Kidney (tissue), 14 donors: ENCODE data around the gene ACIN1. TPM values are rescaled to one million over a fixed set of nuclear protein-coding genes. Genes with fewer than 3 reads are reported as not detected.

Experiments
- DNase-seq, 5 donors: peaks; one replicate each; pipeline ENCODE4 v3.0.0-alpha.2; 2013 to 2020
- FAIRE-seq: peaks from 2 replicates; lab custom pipeline; 2012; peaks lifted over from hg19 to GRCh38; lab: Jason Lieb, UNC
- H3K27ac ChIP-seq, 2 donors: one replicate each; pipeline ENCODE4 v1.7.0; 2013; ENCODE audit warnings: low read depth in 2 of 2, low read length in 2 of 2, inconsistent platforms in 1 of 2
- H3K27me3 ChIP-seq: one replicate; pipeline ENCODE4 v1.7.1; 2013; ENCODE audit warnings: low read length, inconsistent platforms; ENCODE audit not compliant: control insufficient read depth, insufficient read depth
- H3K36me3 ChIP-seq, 3 donors: one replicate each; pipeline versions ENCODE4 v1.7.0 to v1.7.1; 2013; ENCODE audit warnings: low read length in 3 of 3, control low read depth in 1 of 3, inconsistent platforms in 1 of 3; ENCODE audit not compliant: insufficient read depth in 3 of 3, control insufficient read depth in 2 of 3
- H3K4me1 ChIP-seq, 3 donors: one replicate each; pipeline versions ENCODE4 v1.7.0 to v1.7.1; 2013; ENCODE audit warnings: low read length in 3 of 3, inconsistent platforms in 1 of 3, low read depth in 1 of 3; ENCODE audit not compliant: control insufficient read depth in 2 of 3, insufficient read depth in 2 of 3
- H3K4me3 ChIP-seq, 3 donors: one replicate each; pipeline versions ENCODE4 v1.7.0 to v1.8.1; 2013; ENCODE audit warnings: low read length in 3 of 3, control low read depth in 1 of 3, inconsistent platforms in 1 of 3
- H3K9ac ChIP-seq, 3 donors: one replicate each; pipeline versions ENCODE4 v1.7.0 to v1.7.1; 2013; ENCODE audit warnings: low read length in 3 of 3, control low read depth in 1 of 3, inconsistent platforms in 1 of 3
- H3K9me3 ChIP-seq, 3 donors: one replicate each; pipeline versions ENCODE4 v1.7.0 to v1.7.1; 2013; ENCODE audit warnings: low read length in 3 of 3, control low read depth in 1 of 3, inconsistent platforms in 1 of 3; ENCODE audit not compliant: control insufficient read depth in 2 of 3, insufficient read depth in 1 of 3
- CTCF ChIP-seq: IDR thresholded peaks from 3 replicates; pipeline ENCODE4 v1.5.1; 2012; ENCODE audit warnings: mild to moderate bottlenecking, moderate library complexity, borderline replicate concordance; ENCODE audit not compliant: insufficient read depth; ENCODE audit errors: extremely low read depth
- intact Hi-C: fragments of 100-400 bp; cut with DNase I; formaldehyde crosslinking; loops from one replicate; pipeline ENCODE4 v1.11.1; 2022
- polyA plus RNA-seq: library from polyadenylated mRNA; stranded (reverse); fragments of 350-450 nt; fragmentation: Illumina TruSeq; extraction: RNeasy Lipid Tissue Mini Kit (QIAGEN cat#74804); gene quantifications from one replicate; pipeline ENCODE4 v1.2.3, GENCODE V29; 2014; ENCODE audit warnings: low read depth, low replicate concordance; ENCODE audit not compliant: insufficient read depth
- total RNA-seq: library from RNA; stranded (reverse); fragmentation: NEBNext Ultra II Directional; extraction: Animal tissue kit (Norgen Biotek cat#: 25700); gene quantifications from one replicate; pipeline ENCODE4 v1.2.1, GENCODE V29; 2021
- donor health status: control.
- donor health status: control.
- donor health status: control.
- donor health status: control.
- donor health status: control.
- donor health status: DM: yes; HTN: yes; CAD: no.
- donor health status: Normal renal cell carcinoma (clear cell type).

ACIN1 gene
- total and polyA plus RNA-seq, 2 donors from 2014 or later: 54.9 to 150 TPM

GRCh38 chr14:23091294-23092225, 3.4 kb downstream of the ACIN1 start:
- no peak overlapping the region for H3K4me3 ChIP-seq
- H3K27ac ChIP-seq: no peak overlapping the region
- no peaks in the 10 kb centered on the region for H3K27me3 ChIP-seq
- TF ChIP-seq CTCF: no peak
- H3K9me3 ChIP-seq: no peaks in the 10 kb centered on the region
- DNase-seq (no peak), FAIRE-seq (no peak)
- peaks cover 0 to 7% (median 0%) of the 10 kb centered on the region in 3 donors for H3K4me1 ChIP-seq
- H3K9ac ChIP-seq: no peak overlapping the region
- H3K36me3 ChIP-seq: peaks cover 10 to 27% (median 26%) of the 10 kb centered on the region in 3 donors
- intact Hi-C loops: no loop called here

DNA sequence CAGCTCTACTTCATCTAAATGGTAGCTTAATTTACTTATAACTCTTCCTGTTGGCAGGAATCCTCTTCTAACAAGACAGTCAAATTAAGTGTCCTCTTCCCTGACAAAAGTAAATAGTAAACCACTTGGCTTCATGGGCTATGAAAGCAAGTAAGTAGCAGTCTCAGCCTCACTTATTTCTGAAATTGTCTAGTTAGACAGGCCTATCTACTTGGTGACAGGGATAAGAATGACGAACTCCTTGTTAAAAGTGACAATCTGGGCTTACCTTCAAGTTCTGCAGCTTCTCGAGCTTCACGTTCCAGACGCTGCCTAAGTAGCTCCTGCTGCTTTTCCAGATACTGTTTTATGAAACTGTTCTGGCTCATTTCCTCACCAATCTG, 4.7 kb downstream of the ACIN1 start:
- no peak for FAIRE-seq
- intact Hi-C loops: no loop called here
- H3K27me3 ChIP-seq: no peaks in the 10 kb centered on the region
- H3K4me1 ChIP-seq: peaks cover 0 to 7% (median 0%) of the 10 kb centered on the region in 3 donors
- peaks cover 13 to 39% (median 33%) of the 10 kb centered on the region in 3 donors for H3K36me3 ChIP-seq
- no peak for DNase-seq
- no peak overlapping the region for H3K4me3 ChIP-seq
- no peak overlapping the region for H3K9ac ChIP-seq
- TF ChIP-seq CTCF: no peak
- H3K27ac ChIP-seq: no peak overlapping the region
- H3K9me3 ChIP-seq: no peaks in the 10 kb centered on the region

- Histone ChIP-seq H3K4me1 (peaks cover 0 to 7% (median 0%) of the 10 kb centered on the region in 3 donors), H3K27ac (no peak overlapping the region), H3K4me3 (no peak overlapping the region), H3K9me3 (no peaks in the 10 kb centered on the region), H3K27me3 (no peaks in the 10 kb centered on the region), H3K36me3 (peaks cover 13 to 41% (median 33%) of the 10 kb centered on the region in 3 donors), H3K9ac (no peak overlapping the region)
- intact Hi-C loops: no loop called here
- DNase-seq (no peak), FAIRE-seq (no peak)
- no peak for TF ChIP-seq CTCF
Measured at GRCh38 chr14:23089498-23090253, 5.3 kb downstream of the ACIN1 start.
